ENCODE results near the gene FAM53A. TPM values are rescaled to one million over a fixed set of nuclear protein-coding genes. Genes with fewer than 3 reads are reported as not detected.
A peak's percentile ranks its signal among the peaks of the same experiment; 100 is the strongest.

FAM53A gene
- total and polyA plus RNA-seq, 12 donors: 0.44 to 6.2 (median 1.4) TPM

- 0% methylated on average over 7 to 85 of the region's 85 CpGs for WGBS, 4 donors
Observed at GRCh38 chr4:1711571-1712215, 27.6 kb upstream of the FAM53A start.

GRCh38 chr4:1711055-1711570 lies 27.0 kb upstream of the FAM53A start:
- peak overlapping the region; percentile 93 to 100 (median 98) for H3K27ac ChIP-seq
- peak overlapping the region; percentile 42 to 100 (median 66) for H3K4me3 ChIP-seq
- 17 to 19% (median 17%) methylated on average over 20 to 22 of the region's 22 CpGs for WGBS, 4 donors
- peaks cover 18 to 39% of the 10 kb centered on the region in 2 donors for H3K4me1 ChIP-seq (replicated peaks in 1 of 2)
- TF ChIP-seq CTCF (IDR thresholded peaks at IDR 0.05): no peak
- DNase-seq: no peak
- no peaks in the 10 kb centered on the region for H3K9me3 ChIP-seq (replicated peaks in 1 of 3)
- H3K27me3 ChIP-seq: no peaks in the 10 kb centered on the region
- peaks cover 0 to 11% of the 10 kb centered on the region in 2 donors for H3K36me3 ChIP-seq (replicated peaks in 1 of 2)
- intact Hi-C loops (cut with DNase I): no loop called here

More at GRCh38 chr4:1711571-1712215, 27.6 kb upstream of the FAM53A start:
- TF ChIP-seq CTCF (IDR thresholded peaks at IDR 0.05): no peak
- TF ChIP-seq POLR2A (IDR thresholded peaks at IDR 0.05): no peak
- Histone ChIP-seq H3K4me1 (replicated peaks in 1 of 2) (peaks cover 18 to 39% of the 10 kb centered on the region in 2 donors), H3K4me3 (peak overlapping the region; percentile 42 to 100 (median 66)), H3K27me3 (no peaks in the 10 kb centered on the region), H3K27ac (peak overlapping the region; percentile 93 to 100 (median 98)), H3K9me3 (replicated peaks in 1 of 3) (no peaks in the 10 kb centered on the region), H3K36me3 (replicated peaks in 1 of 2) (peaks cover 0 to 7% of the 10 kb centered on the region in 2 donors)
- peak; percentile 67 to 86 (median 77) for DNase-seq
- intact Hi-C loops (cut with DNase I): no loop called here

- intact Hi-C loops (cut with DNase I): no loop called here
Observed at GRCh38 chr4:1708581-1708980, 24.5 kb upstream of the FAM53A start.

DNA sequence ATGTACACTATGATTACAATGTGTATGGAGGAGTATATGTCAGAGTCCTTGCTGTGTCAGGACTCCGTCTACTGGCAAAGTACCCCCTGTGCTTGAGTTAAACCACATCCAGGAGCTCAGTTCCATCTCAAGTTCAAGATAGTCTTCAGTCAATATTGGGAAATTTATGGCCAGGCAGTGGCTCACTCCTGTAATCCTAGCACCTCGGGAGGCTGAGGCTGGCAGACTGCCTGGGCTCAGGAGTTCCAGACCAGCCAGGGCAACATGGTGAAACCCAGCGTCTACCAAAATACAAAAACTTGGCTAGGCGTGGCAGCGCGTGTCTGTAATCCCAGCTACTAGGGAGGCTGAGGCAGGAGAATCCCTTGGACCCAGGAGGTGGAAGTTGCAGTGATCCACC lies 22.2 kb upstream of the FAM53A start:
- H3K27me3 ChIP-seq: no peaks in the 10 kb centered on the region
- TF ChIP-seq CTCF (IDR thresholded peaks at IDR 0.05) (no peak), POLR2A (IDR thresholded peaks at IDR 0.05) (no peak)
- H3K36me3 ChIP-seq (replicated peaks in 1 of 2): peaks cover 0 to 31% of the 10 kb centered on the region in 2 donors
- no peak overlapping the region for H3K27ac ChIP-seq
- H3K4me1 ChIP-seq (replicated peaks in 1 of 2): peaks cover 6 to 12% of the 10 kb centered on the region in 2 donors
- no peaks in the 10 kb centered on the region for H3K9me3 ChIP-seq (replicated peaks in 1 of 3)
- H3K4me3 ChIP-seq: no peak overlapping the region
- intact Hi-C loops (cut with DNase I): no loop called here
- no peak for DNase-seq
- WGBS, 4 donors: 83 to 95% (median 92%) methylated on average over 5 to 6 of the region's 6 CpGs

More at GRCh38 chr4:1708581-1708980, 24.5 kb upstream of the FAM53A start:
- H3K36me3 ChIP-seq (replicated peaks in 1 of 2): peaks cover 0 to 11% of the 10 kb centered on the region in 2 donors
- no peaks in the 10 kb centered on the region for H3K9me3 ChIP-seq (replicated peaks in 1 of 3)
- WGBS, 4 donors: 54 to 75% (median 59%) methylated on average over 1 of the region's 1 CpG
- no peak for DNase-seq
- no peak overlapping the region for H3K4me3 ChIP-seq
- H3K27me3 ChIP-seq: no peaks in the 10 kb centered on the region
- TF ChIP-seq CTCF (IDR thresholded peaks at IDR 0.05) (no peak), POLR2A (IDR thresholded peaks at IDR 0.05) (no peak)
- H3K27ac ChIP-seq: no peak overlapping the region
- H3K4me1 ChIP-seq (replicated peaks in 1 of 2): peaks cover 15 to 21% of the 10 kb centered on the region in 2 donors
